Measurements from ENCODE around the gene CXCR4. TPM values are rescaled to one million over a fixed set of nuclear protein-coding genes. Genes with fewer than 3 reads are reported as not detected.
A peak's percentile ranks its signal among the peaks of the same experiment; 100 is the strongest.

CXCR4 gene
- 3.6 TPM for total RNA-seq
- long read RNA-seq, partial matches to known transcripts, result 0 of 4 reads
- long read RNA-seq, other reads (novel, unspliced or antisense), result 0 of 4 reads

DNA sequence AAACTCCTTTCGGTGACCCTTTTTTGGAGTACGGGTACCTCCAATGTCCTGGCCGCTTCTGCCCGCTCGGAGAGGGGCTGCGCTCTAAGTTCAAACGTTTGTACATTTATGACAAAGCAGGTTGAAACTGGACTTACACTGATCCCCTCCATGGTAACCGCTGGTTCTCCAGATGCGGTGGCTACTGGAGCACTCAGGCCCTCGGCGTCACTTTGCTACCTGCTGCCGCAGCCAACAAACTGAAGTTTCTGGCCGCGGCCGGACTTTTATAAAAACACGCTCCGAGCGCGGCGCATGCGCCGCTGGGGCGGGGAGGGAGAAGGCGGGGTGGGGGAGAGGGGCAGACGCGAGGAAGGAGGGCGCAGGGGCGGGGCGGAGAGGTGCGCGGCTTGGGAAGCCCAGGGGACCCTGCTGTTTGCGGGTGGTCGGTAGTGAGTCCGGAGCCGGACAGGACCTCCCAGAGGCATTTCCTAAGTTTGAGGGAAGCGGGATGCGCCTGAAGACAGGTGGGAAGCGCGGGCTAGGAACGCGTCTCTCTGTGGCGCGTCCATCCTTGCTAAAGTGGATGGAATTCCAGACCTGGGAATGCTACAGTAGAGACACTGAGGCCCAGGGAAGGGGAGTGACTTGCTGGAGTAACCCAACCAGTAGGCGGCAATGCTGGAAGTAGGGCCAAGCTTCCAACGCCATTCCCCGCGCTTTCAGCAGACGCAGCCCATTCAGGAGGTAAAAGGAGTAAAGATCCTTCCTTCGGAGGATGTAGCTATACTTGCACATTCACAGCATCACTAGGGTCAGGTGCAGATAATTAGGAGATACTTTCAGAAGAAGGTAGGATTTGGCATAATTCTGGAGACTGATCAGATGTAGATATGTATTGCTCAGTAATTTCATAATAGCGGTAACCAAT lies at the start of gene CXCR4:
Gene CXCR4, minus strand, starts transcription at position 241 of the 910 bp plus-strand sequence. Its CDS starts 89 bp downstream, at position 152.
- ATAC-seq, result peak; percentile 69
- peak; percentile 80 for DNase-seq
- intact Hi-C loops (cut with micrococcal nuclease), result no loop called here

- intact Hi-C loops (cut with micrococcal nuclease), result no loop called here
- DNase-seq (no peak), ATAC-seq (no peak)
These were observed 46.4 kb upstream of the CXCR4 start for GRCh38 chr2:136164280-136164776.

GRCh38 chr2:136162438-136162837 lies 44.5 kb upstream of the CXCR4 start:
- DNase-seq (no peak), ATAC-seq (no peak)
- intact Hi-C loops (cut with micrococcal nuclease), result no loop called here

DNA sequence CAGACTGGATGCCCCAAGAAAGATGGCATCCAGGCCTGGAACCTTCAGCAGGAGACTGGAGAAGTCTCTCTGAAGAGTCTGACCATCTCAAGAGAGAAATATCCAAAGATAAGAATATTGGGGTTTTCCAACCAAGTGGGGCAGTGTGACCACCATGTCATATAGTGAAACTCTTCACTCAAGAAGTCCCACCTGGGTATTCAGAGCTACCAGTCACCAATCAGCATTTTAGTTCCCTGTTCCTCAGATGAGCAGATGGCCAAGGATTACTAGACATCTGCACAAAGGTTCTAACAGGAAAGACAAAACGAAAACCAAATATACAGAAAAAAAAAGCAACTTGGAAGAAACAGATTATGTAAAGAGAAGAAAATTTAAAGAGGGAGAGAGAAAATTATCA lies 38.5 kb upstream of the CXCR4 start:
- DNase-seq (no peak), ATAC-seq (no peak)
- intact Hi-C loops (cut with micrococcal nuclease), result no loop called here

DNA sequence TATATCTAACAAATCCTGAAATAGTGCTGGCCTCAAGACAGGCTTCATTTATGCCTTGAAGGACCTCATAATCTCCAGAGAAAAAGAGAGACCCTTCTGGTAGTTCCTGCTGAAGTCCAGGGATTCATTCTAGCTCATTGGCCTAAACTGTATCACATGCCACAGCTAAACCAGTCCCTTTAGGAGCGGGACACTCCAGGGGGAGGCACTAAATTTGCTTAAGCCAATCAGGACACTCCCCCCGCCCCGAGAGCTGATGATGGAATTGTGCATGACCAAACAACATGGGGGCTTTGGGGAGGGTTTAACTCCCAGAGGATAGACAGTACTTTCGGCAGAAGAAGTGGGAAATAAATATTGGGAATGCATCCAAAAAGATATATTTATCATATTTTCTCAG lies 36.4 kb upstream of the CXCR4 start:
- intact Hi-C loops (cut with micrococcal nuclease), result no loop called here
- ATAC-seq (no peak), DNase-seq (no peak)

- DNase-seq, result no peak
- intact Hi-C loops (cut with micrococcal nuclease), result no loop called here
- no peak for ATAC-seq
These were observed 33.3 kb upstream of the CXCR4 start for GRCh38 chr2:136151021-136151971.

DNA sequence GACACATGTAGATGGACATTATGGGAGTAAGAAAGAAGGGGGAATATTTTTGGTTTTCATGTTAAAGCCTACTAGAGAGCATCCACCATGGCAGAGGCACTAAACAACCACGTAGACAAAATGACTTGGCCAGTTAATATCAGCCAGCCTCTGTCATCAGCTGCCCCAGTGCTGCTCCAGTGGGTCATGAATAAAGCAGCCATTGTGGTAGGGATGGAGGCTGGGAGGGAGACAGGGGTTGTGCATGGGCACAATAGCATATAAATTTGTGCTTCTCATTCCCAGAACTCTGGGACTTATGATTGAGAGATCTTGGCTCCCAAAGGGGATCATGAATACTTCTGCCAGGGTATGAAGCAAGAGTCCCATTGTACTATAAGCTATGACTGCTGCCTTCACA lies 31.1 kb upstream of the CXCR4 start:
- ATAC-seq (no peak), DNase-seq (no peak)
- intact Hi-C loops (cut with micrococcal nuclease), result no loop called here

GRCh38 chr2:136146564-136146963 lies 28.6 kb upstream of the CXCR4 start:
- ATAC-seq (no peak), DNase-seq (no peak)
- intact Hi-C loops (cut with micrococcal nuclease), result no loop called here

GRCh38 chr2:136143603-136144451 lies 25.9 kb upstream of the CXCR4 start:
- intact Hi-C loops (cut with micrococcal nuclease), result no loop called here
- ATAC-seq, result no peak
- DNase-seq, result no peak

- no peak for DNase-seq
- intact Hi-C loops (cut with micrococcal nuclease), result no loop called here
- ATAC-seq, result no peak
These were observed 23.7 kb upstream of the CXCR4 start for GRCh38 chr2:136141510-136142149.

DNA sequence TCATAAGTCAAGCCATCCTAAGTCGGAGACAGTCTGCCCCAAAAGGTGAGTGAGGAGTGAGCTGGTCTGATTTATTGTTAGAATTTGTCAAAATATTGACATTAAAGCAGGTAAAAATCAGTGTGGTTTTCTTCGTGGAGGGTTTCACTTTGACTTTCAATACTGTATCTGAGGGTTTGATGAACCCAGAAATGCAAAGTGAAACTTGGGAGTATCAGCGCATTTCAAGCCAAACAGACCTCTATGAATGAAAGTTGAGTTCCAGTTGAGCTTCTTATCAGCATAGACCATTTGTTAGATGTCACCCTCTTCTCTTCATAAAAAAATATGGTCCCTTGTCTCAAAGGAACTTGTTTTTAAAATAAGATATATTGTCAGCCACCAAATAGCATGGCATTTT lies 21.7 kb upstream of the CXCR4 start:
- ATAC-seq, result no peak
- intact Hi-C loops (cut with micrococcal nuclease), result no loop called here
- DNase-seq, result no peak

DNA sequence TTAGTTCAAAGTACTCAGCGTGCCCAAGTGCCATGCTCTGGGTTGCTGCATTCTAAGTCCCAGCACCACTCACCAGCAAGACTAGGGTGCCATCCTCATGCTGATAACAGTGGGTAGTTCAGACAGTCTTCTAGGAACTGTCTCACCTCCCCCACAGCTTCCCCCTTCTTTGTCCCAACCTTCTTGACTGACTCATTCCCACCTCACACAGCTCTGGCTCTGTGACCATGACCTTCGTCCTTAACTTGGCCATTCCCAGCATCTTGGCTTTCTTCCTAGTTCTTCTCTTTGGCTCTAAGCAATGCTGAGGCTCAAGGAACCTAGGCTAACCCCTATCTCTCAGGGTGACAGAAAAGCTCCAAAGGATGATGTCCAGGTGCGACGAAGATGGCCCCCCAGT lies 20.0 kb upstream of the CXCR4 start:
- ATAC-seq (no peak), DNase-seq (no peak)
- intact Hi-C loops (cut with micrococcal nuclease), result no loop called here

- ATAC-seq (no peak), DNase-seq (no peak)
- intact Hi-C loops (cut with micrococcal nuclease), result no loop called here
These were observed 19.0 kb upstream of the CXCR4 start for GRCh38 chr2:136136931-136137330.

- intact Hi-C loops (cut with micrococcal nuclease), result no loop called here
- peak; percentile 62 for ATAC-seq
These were observed 18.3 kb upstream of the CXCR4 start for GRCh38 chr2:136135921-136136906.

DNA sequence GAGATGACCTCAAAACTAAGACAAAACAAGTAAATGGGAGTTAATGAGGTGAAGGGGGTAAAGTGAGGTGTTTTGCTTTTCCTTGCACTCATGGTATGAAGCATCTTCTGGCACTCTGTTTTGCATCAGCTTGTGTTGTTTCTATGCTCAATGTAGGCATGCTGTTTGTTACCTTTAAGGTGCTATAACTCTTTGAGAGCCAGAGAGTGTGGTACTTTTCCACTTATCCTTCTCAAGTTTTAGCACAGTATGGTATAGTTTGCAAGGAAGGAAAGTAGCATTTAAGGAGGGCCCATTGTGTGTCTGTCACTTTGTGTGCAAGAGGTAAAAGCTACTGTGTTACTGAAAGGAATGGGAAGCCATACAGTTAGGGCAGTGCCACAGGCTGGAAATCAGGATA lies 17.5 kb upstream of the CXCR4 start:
- DNase-seq (no peak), ATAC-seq (no peak)
- intact Hi-C loops (cut with micrococcal nuclease), result no loop called here

More at GRCh38 chr2:136135921-136136906, 18.3 kb upstream of the CXCR4 start:
- DNase-seq, result no peak

DNA sequence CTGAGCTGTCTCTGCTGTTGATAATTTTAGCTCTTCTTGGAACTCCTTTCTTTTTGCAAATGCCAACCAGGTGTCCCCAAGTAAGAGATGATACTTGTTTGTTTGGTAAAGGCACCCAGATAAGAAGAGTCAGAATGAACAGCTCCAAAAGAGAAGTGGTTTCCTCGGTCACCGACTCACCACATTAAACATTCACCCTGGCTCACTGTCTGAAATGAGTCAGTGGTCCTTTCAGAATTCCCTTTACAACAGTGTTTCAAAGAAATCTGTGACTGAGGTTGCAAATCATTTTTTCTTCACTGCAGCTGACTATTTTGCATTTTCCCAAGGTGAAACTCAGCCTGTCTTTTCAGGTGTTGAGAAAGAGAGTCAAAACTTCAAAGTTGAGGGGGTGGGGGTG lies 16.2 kb upstream of the CXCR4 start:
- no peak for ATAC-seq
- no peak for DNase-seq
- intact Hi-C loops (cut with micrococcal nuclease), result no loop called here

DNA sequence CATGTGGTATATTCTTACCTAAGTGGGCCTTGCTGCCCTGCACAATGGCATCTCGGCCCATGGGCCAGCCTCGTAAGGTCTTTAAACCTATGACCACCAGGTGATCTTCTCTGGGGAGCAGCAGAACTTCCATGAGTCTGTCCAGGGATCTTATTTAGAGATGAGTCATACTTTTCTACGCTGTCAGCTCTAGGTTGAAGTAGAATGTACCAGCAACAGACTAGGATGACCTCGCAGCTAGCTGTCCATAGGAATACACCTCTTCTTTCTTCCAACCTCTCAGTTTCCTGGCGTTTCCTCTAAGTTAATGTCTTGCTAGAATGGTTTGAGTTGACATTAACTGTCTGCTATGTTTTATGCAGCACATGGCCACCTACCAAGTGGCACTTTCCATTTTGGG lies 15.6 kb upstream of the CXCR4 start:
- DNase-seq (no peak), ATAC-seq (no peak)
- intact Hi-C loops (cut with micrococcal nuclease), result no loop called here

Measured in left ventricle myocardium superior (tissue), 1 donor.